ENCODE measurements around the gene PCGF5. TPM values are rescaled to one million over a fixed set of nuclear protein-coding genes. Genes with fewer than 3 reads are reported as not detected.

Gene PCGF5
- total and polyA plus RNA-seq, 2 of the 8 experiments (the other 6 are each of a cell fraction or from before 2014, with no cell fraction given) = 5.8 to 8.4 TPM

GRCh38 chr10:91171485-91171884 is 49.0 kb upstream of the PCGF5 start (continued):
- no peak for TF ChIP-seq RNF2 (IDR thresholded peaks at IDR 0.05; ENCODE audit: borderline replicate concordance, low read depth, low read length, missing control alignments, poor library complexity, severe bottlenecking)
- TF ChIP-seq SUZ12 (IDR thresholded peaks at IDR 0.05; ENCODE audit: low read length) = no peak
- TF ChIP-seq SP1 (IDR thresholded peaks at IDR 0.05; ENCODE audit: low read depth, low read length) = no peak
- no peak for TF ChIP-seq ZNF274 (IDR thresholded peaks at IDR 0.05; ENCODE audit: borderline replicate concordance, extremely low read depth, low read length)
- TF ChIP-seq JUN (IDR thresholded peaks at IDR 0.05; ENCODE audit: low read depth, low read length) = no peak
- TF ChIP-seq TCF12 (IDR thresholded peaks at IDR 0.05; ENCODE audit: low read depth, low read length) = no peak
- TF ChIP-seq, protein P1, sequence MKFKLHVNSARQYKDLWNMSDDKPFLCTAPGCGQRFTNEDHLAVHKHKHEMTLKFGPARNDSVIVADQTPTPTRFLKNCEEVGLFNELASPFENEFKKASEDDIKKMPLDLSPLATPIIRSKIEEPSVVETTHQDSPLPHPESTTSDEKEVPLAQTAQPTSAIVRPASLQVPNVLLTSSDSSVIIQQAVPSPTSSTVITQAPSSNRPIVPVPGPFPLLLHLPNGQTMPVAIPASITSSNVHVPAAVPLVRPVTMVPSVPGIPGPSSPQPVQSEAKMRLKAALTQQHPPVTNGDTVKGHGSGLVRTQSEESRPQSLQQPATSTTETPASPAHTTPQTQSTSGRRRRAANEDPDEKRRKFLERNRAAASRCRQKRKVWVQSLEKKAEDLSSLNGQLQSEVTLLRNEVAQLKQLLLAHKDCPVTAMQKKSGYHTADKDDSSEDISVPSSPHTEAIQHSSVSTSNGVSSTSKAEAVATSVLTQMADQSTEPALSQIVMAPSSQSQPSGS (IDR thresholded peaks at IDR 0.05; ENCODE audit: low read length) = no peak
- no peak for TF ChIP-seq NANOG (IDR thresholded peaks at IDR 0.05; ENCODE audit: insufficient read depth, low read depth, low read length, poor library complexity, severe bottlenecking)
